Measurements from ENCODE around the gene PAIP2B. TPM values are rescaled to one million over a fixed set of nuclear protein-coding genes. Genes with fewer than 3 reads are reported as not detected.

Gene PAIP2B
- total RNA-seq, 4 donors from 2014 or later = 2.8 to 5.0 (median 4.0) TPM

- TF ChIP-seq CTCF (IDR thresholded peaks at IDR 0.05) = no peak
- DNase-seq (ENCODE audit: low spot score) (no peak), ATAC-seq (ENCODE audit: low FRiP score) (no peak)
Measured at GRCh38 chr2:71254078-71254477, 27.2 kb upstream of the PAIP2B start.

DNA sequence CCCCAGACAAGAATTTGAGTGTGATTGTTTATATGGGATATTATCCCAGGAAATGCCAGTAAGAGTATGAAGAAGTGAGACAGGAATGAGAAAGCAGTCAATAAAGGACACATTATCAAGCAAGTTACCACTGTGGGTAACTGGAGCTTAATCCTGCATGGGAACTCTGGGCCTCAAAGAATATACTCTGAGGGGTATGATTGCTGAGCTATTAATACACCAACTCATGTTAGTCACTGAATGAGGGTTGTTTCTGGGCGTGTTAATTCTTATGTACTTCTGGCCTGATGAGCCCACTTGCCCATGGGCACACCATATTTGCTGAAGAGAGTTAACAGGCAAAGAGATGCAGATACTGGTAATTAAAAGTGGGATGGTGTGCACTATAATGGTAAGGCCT lies 26.6 kb upstream of the PAIP2B start:
- TF ChIP-seq CTCF (IDR thresholded peaks at IDR 0.05) = no peak
- ATAC-seq (ENCODE audit: low FRiP score) = no peak
- DNase-seq (ENCODE audit: low spot score) = no peak

- DNase-seq (ENCODE audit: low spot score) (no peak), ATAC-seq (ENCODE audit: low FRiP score) (no peak)
- TF ChIP-seq CTCF (IDR thresholded peaks at IDR 0.05) = no peak
Measured at GRCh38 chr2:71252862-71253261, 26.0 kb upstream of the PAIP2B start.

DNA sequence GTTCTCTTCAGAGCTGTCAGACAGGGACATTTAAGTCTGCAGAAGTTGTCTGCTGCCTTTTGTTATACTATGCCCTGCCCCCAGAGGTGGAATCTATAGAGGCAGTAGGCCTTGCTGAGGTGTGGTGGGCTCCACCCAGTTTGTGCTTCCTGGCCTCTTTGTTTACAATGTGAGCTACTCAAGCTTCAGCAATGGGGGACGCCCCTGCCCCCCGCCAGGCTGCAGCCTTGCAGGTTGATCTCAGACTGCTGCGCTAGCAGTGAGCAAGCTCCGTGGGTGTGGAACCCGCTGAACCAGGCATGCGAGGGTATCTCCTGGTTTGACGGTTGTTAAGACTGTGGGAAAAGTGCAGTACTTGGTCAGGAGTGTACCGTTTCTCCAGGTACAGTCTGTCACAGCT lies 24.0 kb upstream of the PAIP2B start:
- DNase-seq (ENCODE audit: low spot score) (no peak), ATAC-seq (ENCODE audit: low FRiP score) (no peak)
- TF ChIP-seq CTCF (IDR thresholded peaks at IDR 0.05) = no peak

DNA sequence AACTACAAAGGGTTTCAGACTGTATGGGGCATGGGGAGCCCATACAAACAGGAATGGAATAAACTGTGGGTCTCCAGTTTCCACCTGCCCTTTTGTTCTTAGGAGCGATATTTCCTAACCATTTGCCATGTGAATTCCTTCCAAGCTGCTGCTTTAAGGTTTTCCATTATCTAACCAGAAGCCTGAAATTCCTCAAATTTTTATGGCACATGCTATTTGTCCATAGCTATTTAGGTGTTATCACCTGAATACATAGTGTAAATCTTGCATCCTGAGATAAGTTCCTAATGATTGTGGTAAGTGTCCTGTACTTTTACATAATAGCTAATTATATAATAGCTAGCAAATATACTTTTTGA lies 17.4 kb upstream of the PAIP2B start:
- no peak for TF ChIP-seq CTCF (IDR thresholded peaks at IDR 0.05)
- DNase-seq (ENCODE audit: low spot score) (no peak), ATAC-seq (ENCODE audit: low FRiP score) (no peak)

- ATAC-seq (ENCODE audit: low FRiP score) (no peak), DNase-seq (ENCODE audit: low spot score) (no peak)
- TF ChIP-seq CTCF (IDR thresholded peaks at IDR 0.05) = no peak
Measured at GRCh38 chr2:71243634-71244301, 16.9 kb upstream of the PAIP2B start.

DNA sequence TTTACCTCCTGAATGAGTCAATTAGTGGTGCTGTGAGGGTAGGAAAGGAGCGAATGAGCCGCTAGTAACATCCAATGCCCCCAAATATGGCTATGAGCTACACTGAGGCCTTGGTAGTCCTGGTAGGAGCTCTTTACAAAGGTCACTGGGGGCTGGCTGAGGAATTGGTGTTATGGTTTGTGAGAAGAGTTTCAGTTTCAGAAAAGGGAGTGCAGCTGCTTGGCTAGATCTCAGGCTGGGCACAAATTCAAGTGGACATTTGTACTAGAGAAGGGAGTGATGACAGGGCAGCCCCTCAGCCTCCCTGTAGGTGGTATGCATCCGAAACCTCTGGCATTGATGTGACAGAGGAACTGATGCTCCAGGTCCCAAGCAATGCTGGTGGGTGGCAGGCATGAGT lies 13.9 kb upstream of the PAIP2B start:
- ATAC-seq (ENCODE audit: low FRiP score) = no peak
- DNase-seq (ENCODE audit: low spot score) = no peak
- no peak for TF ChIP-seq CTCF (IDR thresholded peaks at IDR 0.05)
